OCI-LY3 (cell line): ENCODE measurements around the gene TJP1.

Experiments used
- EZH2phosphoT487 ChIP-seq: fragments of 200-600 bp; shearing (Covaris generic); IDR thresholded peaks from 2 replicates; pipeline ENCODE4 v1.6.1; 2018; ENCODE audit warnings: antibody characterized with exemption, mixed run types, low read depth
- TF ChIP-seq, protein P1 (sequence below): fragments of 200-600, 300-600 bp; sonication (generic); IDR thresholded peaks from 2 replicates; pipeline ENCODE4 v1.5.1; 2014; ENCODE audit warnings: antibody characterized with exemption, low read length, low read depth

- TF ChIP-seq, protein P1, sequence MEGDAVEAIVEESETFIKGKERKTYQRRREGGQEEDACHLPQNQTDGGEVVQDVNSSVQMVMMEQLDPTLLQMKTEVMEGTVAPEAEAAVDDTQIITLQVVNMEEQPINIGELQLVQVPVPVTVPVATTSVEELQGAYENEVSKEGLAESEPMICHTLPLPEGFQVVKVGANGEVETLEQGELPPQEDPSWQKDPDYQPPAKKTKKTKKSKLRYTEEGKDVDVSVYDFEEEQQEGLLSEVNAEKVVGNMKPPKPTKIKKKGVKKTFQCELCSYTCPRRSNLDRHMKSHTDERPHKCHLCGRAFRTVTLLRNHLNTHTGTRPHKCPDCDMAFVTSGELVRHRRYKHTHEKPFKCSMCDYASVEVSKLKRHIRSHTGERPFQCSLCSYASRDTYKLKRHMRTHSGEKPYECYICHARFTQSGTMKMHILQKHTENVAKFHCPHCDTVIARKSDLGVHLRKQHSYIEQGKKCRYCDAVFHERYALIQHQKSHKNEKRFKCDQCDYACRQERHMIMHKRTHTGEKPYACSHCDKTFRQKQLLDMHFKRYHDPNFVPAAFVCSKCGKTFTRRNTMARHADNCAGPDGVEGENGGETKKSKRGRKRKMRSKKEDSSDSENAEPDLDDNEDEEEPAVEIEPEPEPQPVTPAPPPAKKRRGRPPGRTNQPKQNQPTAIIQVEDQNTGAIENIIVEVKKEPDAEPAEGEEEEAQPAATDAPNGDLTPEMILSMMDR, result no peak
- no peak for TF ChIP-seq EZH2phosphoT487
These were observed 125.1 kb downstream of the TJP1 start for GRCh38 chr15:29696950-29697738.
